Upper lobe of right lung (tissue), 1 donor: Measurements from ENCODE around the gene OR2H2. TPM values are rescaled to one million over a fixed set of nuclear protein-coding genes. Genes with fewer than 3 reads are reported as not detected.

Experiments used
- ATAC-seq: fragments of 200-7000 bp; cut with Tn5 transposase; one replicate; pipeline ENCODE4 v1.9.1; 2020; ENCODE audit warnings: mild to moderate bottlenecking, moderate library complexity
- DNase-seq: peaks from one replicate; pipeline ENCODE4 v3.0.0-alpha.2; 2020
- H3K27ac ChIP-seq: fragments of 200-600 bp; one replicate; pipeline ENCODE4 v1.8.0; 2022
- H3K27me3 ChIP-seq: fragments of 200-600 bp; one replicate; pipeline ENCODE4 v1.8.0; 2022; ENCODE audit warnings: mild to moderate bottlenecking
- H3K36me3 ChIP-seq: fragments of 200-600 bp; one replicate; pipeline ENCODE4 v1.8.0; 2022
- H3K4me1 ChIP-seq: fragments of 200-600 bp; one replicate; pipeline ENCODE4 v1.8.0; 2022
- H3K4me3 ChIP-seq: fragments of 200-600 bp; one replicate; pipeline ENCODE4 v1.8.0; 2022; ENCODE audit warnings: mild to moderate bottlenecking
- H3K9me3 ChIP-seq: fragments of 200-600 bp; one replicate; pipeline ENCODE4 v1.8.0; 2022
- CTCF ChIP-seq: fragments of 200-600 bp; IDR thresholded peaks from one replicate; pipeline ENCODE4 v1.8.0; 2022; ENCODE audit warnings: antibody characterized with exemption
- intact Hi-C: fragments of 100-400 bp; cut with DNase I; formaldehyde crosslinking; loops from one replicate; pipeline ENCODE4 v1.11.0; 2022
- total RNA-seq: library from RNA; stranded (reverse); fragmentation: NEBNext Ultra II Directional; extraction: Animal tissue kit (Norgen Biotek cat#: 25700); gene quantifications from one replicate; pipeline ENCODE4 v1.2.1, GENCODE V29; 2021
- donor health status: DM: no; HTN: yes; CAD: no; lungs with severe emphysema.

Gene OR2H2
- total RNA-seq, 1 donor from 2014 or later: not detected

- Histone ChIP-seq H3K36me3 (peaks cover 40% of the 10 kb centered on the region), H3K4me3 (no peak overlapping the region), H3K4me1 (no peaks in the 10 kb centered on the region), H3K27me3 (no peaks in the 10 kb centered on the region), H3K9me3 (no peaks in the 10 kb centered on the region), H3K27ac (no peak overlapping the region)
- no peak for ATAC-seq
- no peak for DNase-seq
- no peak for TF ChIP-seq CTCF
- intact Hi-C loops: no loop called here
Observed at GRCh38 chr6:29603456-29603855, 18.5 kb downstream of the OR2H2 start.

- intact Hi-C loops: no loop called here
- H3K36me3 ChIP-seq: peaks cover 43% of the 10 kb centered on the region
- H3K4me1 ChIP-seq: no peaks in the 10 kb centered on the region
- H3K27ac ChIP-seq: no peak overlapping the region
- H3K27me3 ChIP-seq: no peaks in the 10 kb centered on the region
- H3K9me3 ChIP-seq: no peaks in the 10 kb centered on the region
- H3K4me3 ChIP-seq: no peak overlapping the region
- no peak for DNase-seq
- no peak for TF ChIP-seq CTCF
- no peak for ATAC-seq
Observed at GRCh38 chr6:29603930-29604329, 19.0 kb downstream of the OR2H2 start.

GRCh38 chr6:29608131-29608530 lies 23.2 kb downstream of the OR2H2 start:
- Histone ChIP-seq H3K36me3 (peaks cover 60% of the 10 kb centered on the region), H3K4me3 (no peak overlapping the region), H3K9me3 (no peaks in the 10 kb centered on the region), H3K4me1 (no peaks in the 10 kb centered on the region), H3K27ac (no peak overlapping the region), H3K27me3 (no peaks in the 10 kb centered on the region)
- TF ChIP-seq CTCF: no peak
- ATAC-seq (no peak), DNase-seq (no peak)
- intact Hi-C loops: no loop called here

- no peaks in the 10 kb centered on the region for H3K9me3 ChIP-seq
- no peak for TF ChIP-seq CTCF
- ATAC-seq (no peak), DNase-seq (no peak)
- H3K4me3 ChIP-seq: no peak overlapping the region
- peaks cover 52% of the 10 kb centered on the region for H3K36me3 ChIP-seq
- no peak overlapping the region for H3K27ac ChIP-seq
- intact Hi-C loops: no loop called here
- H3K27me3 ChIP-seq: no peaks in the 10 kb centered on the region
- H3K4me1 ChIP-seq: no peaks in the 10 kb centered on the region
Observed at GRCh38 chr6:29610540-29610939, 25.6 kb downstream of the OR2H2 start.

GRCh38 chr6:29611426-29611825 lies 26.5 kb downstream of the OR2H2 start:
- no peak overlapping the region for H3K4me3 ChIP-seq
- no peak for TF ChIP-seq CTCF
- DNase-seq: no peak
- intact Hi-C loops: no loop called here
- H3K9me3 ChIP-seq: no peaks in the 10 kb centered on the region
- H3K27ac ChIP-seq: no peak overlapping the region
- no peaks in the 10 kb centered on the region for H3K4me1 ChIP-seq
- no peaks in the 10 kb centered on the region for H3K27me3 ChIP-seq
- no peak for ATAC-seq
- peaks cover 44% of the 10 kb centered on the region for H3K36me3 ChIP-seq
